GM12892 (cell line): ENCODE data around the gene SNX24.

Experiments
- DNase-seq: peaks from one replicate; pipeline ENCODE4 v3.0.0; 2011; ENCODE audit not compliant: insufficient read length
- FAIRE-seq: peaks from 2 replicates; lab custom pipeline; 2011; peaks lifted over from hg19 to GRCh38; lab: Jason Lieb, UNC
- POLR2A ChIP-seq: IDR thresholded peaks from 2 replicates; pipeline ENCODE4 v1.6.1; 2011; ENCODE audit warnings: low read depth, low read length, control low read depth
- POLR2AphosphoS5 ChIP-seq: IDR thresholded peaks from 2 replicates; pipeline ENCODE4 v1.6.1; 2011; ENCODE audit warnings: low read depth, low read length, control low read depth
- TAF1 ChIP-seq: IDR thresholded peaks from 2 replicates; pipeline ENCODE4 v1.6.1; 2011; ENCODE audit warnings: low read depth, mild to moderate bottlenecking, control low read depth, low read length, borderline replicate concordance

The SNX24 gene

GRCh38 chr5:122977319-122977718 lies 131.9 kb downstream of the SNX24 start:
- FAIRE-seq (no peak), DNase-seq (no peak)
- TF ChIP-seq POLR2AphosphoS5 (no peak), POLR2A (no peak), TAF1 (no peak)

GRCh38 chr5:122978068-122978467 lies 132.7 kb downstream of the SNX24 start:
- TF ChIP-seq TAF1 (no peak), POLR2AphosphoS5 (no peak), POLR2A (no peak)
- no peak for DNase-seq
- FAIRE-seq, result no peak

DNA sequence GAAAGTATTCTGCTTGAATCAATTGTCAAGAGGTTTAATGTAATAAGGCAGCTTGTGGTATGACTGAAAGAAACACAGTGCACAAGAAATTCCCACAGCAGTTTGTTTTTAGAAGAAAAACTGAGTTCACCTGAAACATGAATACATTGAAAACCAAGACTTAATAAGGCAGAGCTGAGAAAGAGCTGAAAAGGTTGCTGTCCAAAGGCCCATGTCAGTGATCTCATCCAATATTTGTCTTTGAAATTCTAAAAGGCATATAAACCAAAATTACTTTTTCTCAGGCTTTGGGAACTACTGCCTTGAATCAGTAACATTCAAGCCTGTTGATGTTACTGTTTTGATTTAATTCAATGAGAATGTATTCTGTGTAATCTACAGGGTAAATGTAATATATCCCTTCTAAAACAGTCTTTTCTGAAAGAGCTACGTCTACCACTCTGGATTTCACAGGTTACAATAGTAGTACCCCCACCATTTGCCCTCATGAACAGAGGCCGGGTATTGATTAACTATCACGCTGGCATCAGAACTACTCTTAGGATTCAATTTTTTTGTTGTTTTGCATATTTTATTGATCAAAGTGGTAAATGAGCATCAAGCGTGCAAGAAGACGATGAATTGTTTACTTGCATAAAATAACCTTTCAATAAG lies 133.4 kb downstream of the SNX24 start:
- FAIRE-seq (no peak), DNase-seq (no peak)
- TF ChIP-seq POLR2AphosphoS5 (no peak), TAF1 (no peak), POLR2A (no peak)

DNA sequence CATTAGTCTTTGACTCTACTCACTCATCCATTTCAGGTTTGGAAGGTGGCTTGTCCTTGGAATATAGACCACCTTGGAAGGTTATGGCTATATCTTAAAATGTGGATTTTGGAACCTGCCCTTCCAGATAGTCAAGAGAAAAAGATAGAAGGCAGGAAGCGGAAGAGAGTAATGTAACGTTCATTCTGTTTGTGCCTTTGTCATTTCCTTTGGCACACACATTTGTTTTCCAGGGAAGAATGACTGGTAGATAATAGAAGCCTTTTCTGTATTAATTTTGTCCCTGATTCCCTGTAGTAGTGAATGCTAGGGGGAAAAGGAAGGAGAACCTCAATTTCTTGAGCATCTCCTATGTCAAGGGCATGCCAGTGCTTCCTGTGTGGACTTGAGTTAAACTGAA lies 136.4 kb downstream of the SNX24 start:
- FAIRE-seq (no peak), DNase-seq (no peak)
- TF ChIP-seq POLR2AphosphoS5 (no peak), TAF1 (no peak)

DNA sequence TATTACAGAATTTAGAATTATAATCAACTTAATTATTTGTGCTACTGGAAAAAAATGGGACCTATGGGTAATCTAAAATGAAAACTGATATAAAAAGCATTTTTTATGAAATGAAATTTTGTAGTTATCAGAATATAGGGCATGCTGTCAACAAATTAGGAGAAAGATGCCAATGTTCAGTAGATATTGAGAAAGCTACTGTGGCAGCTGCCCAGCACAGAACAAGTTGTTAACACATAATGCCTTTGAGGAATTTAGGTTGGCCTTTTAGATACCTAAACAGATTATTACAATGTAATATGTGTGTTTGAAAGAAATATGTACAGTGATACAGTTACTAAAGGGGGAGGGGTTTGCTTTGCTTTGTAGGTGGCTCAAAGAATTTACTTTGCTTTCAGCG lies 137.0 kb downstream of the SNX24 start:
- no peak for DNase-seq
- TF ChIP-seq POLR2A (no peak), TAF1 (no peak), POLR2AphosphoS5 (no peak)
- no peak for FAIRE-seq

GRCh38 chr5:122984425-122984824 lies 139.0 kb downstream of the SNX24 start:
- FAIRE-seq (no peak), DNase-seq (no peak)

DNA sequence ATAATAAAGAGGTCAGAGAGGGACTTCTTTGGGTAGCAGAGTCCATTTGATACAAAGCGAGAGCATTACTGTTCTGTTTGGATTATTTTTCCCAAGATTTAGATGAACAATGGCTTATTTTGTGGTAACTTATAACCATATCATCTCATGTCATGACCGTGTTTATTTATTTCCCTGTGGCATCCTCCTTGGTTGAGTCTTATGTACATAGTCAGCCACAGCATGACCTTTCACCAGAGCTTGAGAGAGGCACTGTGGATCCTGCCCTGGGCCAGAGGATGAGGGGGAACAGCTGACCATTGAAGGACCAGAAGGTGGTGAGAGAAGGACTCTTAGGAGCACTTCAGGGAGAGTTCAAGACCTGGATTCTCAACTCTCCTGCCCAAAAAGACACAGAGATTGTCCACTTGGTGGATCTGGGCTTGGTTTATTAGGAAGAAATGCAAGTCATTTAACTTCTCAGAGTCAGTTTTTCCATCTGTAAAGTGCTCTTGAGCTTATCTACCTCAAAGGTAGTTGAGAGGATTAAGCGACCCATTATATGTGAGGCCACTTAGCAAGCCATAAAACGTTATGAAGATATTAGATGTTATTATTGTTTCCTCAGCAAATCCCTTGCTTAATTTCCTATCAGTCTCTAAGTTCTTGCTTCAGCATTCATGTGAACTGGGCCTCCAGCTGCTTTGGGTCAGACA lies 139.7 kb downstream of the SNX24 start:
- no peak for FAIRE-seq
- DNase-seq, result no peak
- no peak for TF ChIP-seq POLR2A
- no peak for TF ChIP-seq POLR2AphosphoS5
- TF ChIP-seq TAF1, result no peak

More at GRCh38 chr5:122984425-122984824, 139.0 kb downstream of the SNX24 start:
- no peak for TF ChIP-seq POLR2AphosphoS5
- TF ChIP-seq POLR2A, result no peak
- TF ChIP-seq TAF1, result no peak

DNA sequence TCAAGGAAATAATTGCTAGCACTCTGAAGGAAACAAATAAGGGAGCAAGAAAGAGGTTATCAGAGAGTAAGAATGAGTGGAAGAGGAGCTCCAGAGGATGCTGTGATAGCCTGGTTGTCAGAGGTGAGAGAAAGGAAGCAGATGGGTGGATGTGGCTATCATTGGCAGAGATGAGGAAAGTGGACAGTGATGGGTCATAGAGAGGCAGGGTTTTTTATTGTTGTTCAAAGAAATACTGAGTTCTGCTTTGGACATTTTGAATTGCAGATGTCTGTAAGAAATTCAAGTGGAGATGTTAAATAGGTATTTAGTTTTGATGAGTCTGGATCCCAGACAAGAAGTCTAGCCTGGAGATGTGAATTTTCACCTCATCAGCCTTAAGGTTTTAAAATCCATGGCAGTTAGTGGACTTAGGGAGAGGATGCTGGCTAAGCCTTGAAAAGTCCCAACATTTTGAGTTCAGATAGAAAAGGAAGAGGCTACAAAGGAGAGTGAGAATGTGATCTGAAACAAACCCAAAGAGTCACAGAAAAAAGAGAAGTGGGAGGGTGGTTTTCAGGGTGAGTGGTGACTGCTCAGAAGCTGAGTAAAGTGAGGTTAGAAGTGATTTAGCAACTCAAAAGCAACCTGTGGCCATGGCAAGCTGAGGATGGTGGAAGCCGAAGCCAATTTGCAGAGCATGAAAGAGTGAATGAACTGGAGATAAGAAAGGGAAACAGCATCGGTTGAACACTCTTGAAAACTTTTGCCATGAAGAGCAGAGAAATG lies 140.7 kb downstream of the SNX24 start:
- TF ChIP-seq POLR2AphosphoS5 (no peak), TAF1 (no peak), POLR2A (no peak)
- FAIRE-seq, result peak; percentile 86

GRCh38 chr5:122996091-122996490 lies 150.7 kb downstream of the SNX24 start:
- no peak for DNase-seq
- FAIRE-seq, result no peak
- no peak for TF ChIP-seq POLR2A
- no peak for TF ChIP-seq POLR2AphosphoS5
- TF ChIP-seq TAF1, result no peak

More for the DNA sequence above, 140.7 kb downstream of the SNX24 start:
- DNase-seq, result no peak

- FAIRE-seq (no peak), DNase-seq (no peak)
- TF ChIP-seq TAF1, result no peak
- TF ChIP-seq POLR2A, result no peak
- no peak for TF ChIP-seq POLR2AphosphoS5
Observed at GRCh38 chr5:122997294-122997693, 151.9 kb downstream of the SNX24 start.

- TF ChIP-seq POLR2A, result no peak
- TF ChIP-seq TAF1, result no peak
- no peak for TF ChIP-seq POLR2AphosphoS5
- DNase-seq (peak; percentile 36), FAIRE-seq (peak; percentile 87)
Observed at GRCh38 chr5:122999947-123000563, 154.6 kb downstream of the SNX24 start.

GRCh38 chr5:123000731-123001130 lies 155.3 kb downstream of the SNX24 start:
- no peak for TF ChIP-seq POLR2A
- no peak for TF ChIP-seq POLR2AphosphoS5
- TF ChIP-seq TAF1, result no peak
- FAIRE-seq, result no peak
- no peak for DNase-seq
